Endodermal cell (in vitro differentiated cells): ENCODE results near the gene SBF2. TPM values are rescaled to one million over a fixed set of nuclear protein-coding genes. Genes with fewer than 3 reads are reported as not detected.
"Not testable (repeated sequence)": the region's sequence is repeated elsewhere in the genome, so short reads cannot be mapped to it uniquely, and the experiment has no call there.

Experiments used
- DNase-seq: peaks from one replicate; pipeline ENCODE4 v3.0.0-alpha.2; 2017
- H3K27ac ChIP-seq: 2 replicates; pipeline ENCODE4 v1.5.1; 2013; ENCODE audit warnings: mild to moderate bottlenecking, low read depth, low read length, moderate library complexity
- H3K27me3 ChIP-seq: 2 replicates; pipeline ENCODE4 v1.6.1; 2013; ENCODE audit warnings: mild to moderate bottlenecking, low read length, moderate library complexity; ENCODE audit not compliant: insufficient read depth, control insufficient read depth, poor library complexity, severe bottlenecking
- H3K36me3 ChIP-seq: 2 replicates; pipeline ENCODE4 v1.7.0; 2013; ENCODE audit warnings: mild to moderate bottlenecking, low read length, moderate library complexity; ENCODE audit not compliant: control insufficient read depth, insufficient read depth
- H3K4me1 ChIP-seq: one replicate; pipeline ENCODE4 v1.7.0; 2013; ENCODE audit warnings: low read length; ENCODE audit not compliant: control insufficient read depth, insufficient read depth
- H3K4me3 ChIP-seq: 2 replicates; pipeline ENCODE4 v1.5.1; 2013; ENCODE audit warnings: mild to moderate bottlenecking, low read length, moderate library complexity
- H3K9ac ChIP-seq: 2 replicates; pipeline ENCODE4 v1.6.1; 2013; ENCODE audit warnings: mild to moderate bottlenecking, low read length, moderate library complexity; ENCODE audit not compliant: poor library complexity, severe bottlenecking; ENCODE audit errors: extremely low read depth
- H3K9me3 ChIP-seq: 2 replicates; pipeline ENCODE4 v1.6.1; 2013; ENCODE audit warnings: mild to moderate bottlenecking, low read length, moderate library complexity; ENCODE audit not compliant: control insufficient read depth
- H3K27ac Mint-ChIP-seq: 2 replicates; pipeline ENCODE4 v1.8.0; 2020; ENCODE audit warnings: mixed read lengths
- H3K27me3 Mint-ChIP-seq: 2 replicates; pipeline ENCODE4 v1.8.0; 2021; ENCODE audit warnings: mild to moderate bottlenecking, mixed read lengths; ENCODE audit not compliant: insufficient read depth
- H3K36me3 Mint-ChIP-seq: 2 replicates; pipeline ENCODE4 v1.8.0; 2020; ENCODE audit warnings: low read depth, mixed read lengths
- H3K4me1 Mint-ChIP-seq: 2 replicates; pipeline ENCODE4 v1.8.0; 2020; ENCODE audit warnings: mixed read lengths
- H3K4me3 Mint-ChIP-seq: 2 replicates; pipeline ENCODE4 v1.8.0; 2020; ENCODE audit warnings: mild to moderate bottlenecking, moderate library complexity, mixed read lengths
- H3K9me3 Mint-ChIP-seq: 2 replicates; pipeline ENCODE4 v1.8.0; 2020; ENCODE audit warnings: mild to moderate bottlenecking, mixed read lengths
- WGBS, 2 experiments: methylation state at CpG; one replicate each; pipeline versions ENCODE4 v1.1.5 to v1.1.7; 2013; ENCODE audit warnings: missing lambda C conversion rate in 2 of 2, mixed read lengths in 1 of 2; ENCODE audit not compliant: insufficient coverage in 1 of 2, insufficient read length in 1 of 2; 5-methylcytosine and 5-hydroxymethylcytosine counted together
- total RNA-seq, 2 donors: library from RNA; stranded (reverse); fragmentation: NEBNext Ultra II Directional in 1 of 2; extraction: Animal tissue kit (Norgen Biotek cat#: 25700) in 1 of 2; gene quantifications; 2 replicates in 1 of 2; 3 replicates in 1 of 2; pipeline ENCODE4 v1.2.1, GENCODE V29; 2021
- TF ChIP-seq, protein P1 (sequence below): fragments of 200-600 bp; sonication (generic); conservative IDR thresholded peaks from 2 replicates; pipeline ENCODE4 v1.5.0; 2021; ENCODE audit warnings: antibody characterized with exemption, mild to moderate bottlenecking

The SBF2 gene
- total RNA-seq, 2 donors from 2014 or later, result 27.1 to 32.5 TPM

DNA sequence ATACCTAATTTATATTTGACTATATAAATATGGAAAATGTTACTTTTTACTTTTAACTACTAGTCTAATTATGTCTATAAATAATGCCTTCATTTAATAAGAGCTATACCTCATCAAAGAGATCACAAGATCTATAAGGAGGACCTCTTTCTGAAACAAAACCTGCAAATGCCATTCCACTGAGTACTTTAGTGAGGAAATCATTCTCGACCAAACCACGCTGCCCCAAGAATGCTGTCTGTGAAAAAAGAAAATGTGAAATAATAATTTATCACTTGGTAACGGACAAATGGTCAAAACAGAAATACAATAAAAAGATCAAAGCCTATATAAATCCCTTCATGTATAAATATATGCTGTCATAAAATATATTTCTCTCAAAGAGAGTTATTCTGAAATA is 301.7 kb downstream of the SBF2 start:
- Histone ChIP-seq H3K4me1 (no peaks in the 10 kb centered on the region), H3K9ac (no peak overlapping the region), H3K27ac (no peak overlapping the region), H3K36me3 (peaks cover 19% of the 10 kb centered on the region), H3K4me3 (no peak overlapping the region), H3K27me3 (no peaks in the 10 kb centered on the region), H3K9me3 (peaks cover 18% of the 10 kb centered on the region)
- Mint-ChIP-seq H3K9me3 (peaks cover 15% of the 10 kb centered on the region), H3K36me3 (peaks cover 36% of the 10 kb centered on the region), H3K27ac (no peak overlapping the region), H3K4me1 (peaks cover 3% of the 10 kb centered on the region), H3K27me3 (no peaks in the 10 kb centered on the region), H3K4me3 (no peak overlapping the region)
- TF ChIP-seq, protein P1, sequence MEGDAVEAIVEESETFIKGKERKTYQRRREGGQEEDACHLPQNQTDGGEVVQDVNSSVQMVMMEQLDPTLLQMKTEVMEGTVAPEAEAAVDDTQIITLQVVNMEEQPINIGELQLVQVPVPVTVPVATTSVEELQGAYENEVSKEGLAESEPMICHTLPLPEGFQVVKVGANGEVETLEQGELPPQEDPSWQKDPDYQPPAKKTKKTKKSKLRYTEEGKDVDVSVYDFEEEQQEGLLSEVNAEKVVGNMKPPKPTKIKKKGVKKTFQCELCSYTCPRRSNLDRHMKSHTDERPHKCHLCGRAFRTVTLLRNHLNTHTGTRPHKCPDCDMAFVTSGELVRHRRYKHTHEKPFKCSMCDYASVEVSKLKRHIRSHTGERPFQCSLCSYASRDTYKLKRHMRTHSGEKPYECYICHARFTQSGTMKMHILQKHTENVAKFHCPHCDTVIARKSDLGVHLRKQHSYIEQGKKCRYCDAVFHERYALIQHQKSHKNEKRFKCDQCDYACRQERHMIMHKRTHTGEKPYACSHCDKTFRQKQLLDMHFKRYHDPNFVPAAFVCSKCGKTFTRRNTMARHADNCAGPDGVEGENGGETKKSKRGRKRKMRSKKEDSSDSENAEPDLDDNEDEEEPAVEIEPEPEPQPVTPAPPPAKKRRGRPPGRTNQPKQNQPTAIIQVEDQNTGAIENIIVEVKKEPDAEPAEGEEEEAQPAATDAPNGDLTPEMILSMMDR, result no peak
- WGBS, 2 experiments, result 94 to 100% methylated on average over 2 of the region's 3 CpGs
- DNase-seq, result no peak

DNA sequence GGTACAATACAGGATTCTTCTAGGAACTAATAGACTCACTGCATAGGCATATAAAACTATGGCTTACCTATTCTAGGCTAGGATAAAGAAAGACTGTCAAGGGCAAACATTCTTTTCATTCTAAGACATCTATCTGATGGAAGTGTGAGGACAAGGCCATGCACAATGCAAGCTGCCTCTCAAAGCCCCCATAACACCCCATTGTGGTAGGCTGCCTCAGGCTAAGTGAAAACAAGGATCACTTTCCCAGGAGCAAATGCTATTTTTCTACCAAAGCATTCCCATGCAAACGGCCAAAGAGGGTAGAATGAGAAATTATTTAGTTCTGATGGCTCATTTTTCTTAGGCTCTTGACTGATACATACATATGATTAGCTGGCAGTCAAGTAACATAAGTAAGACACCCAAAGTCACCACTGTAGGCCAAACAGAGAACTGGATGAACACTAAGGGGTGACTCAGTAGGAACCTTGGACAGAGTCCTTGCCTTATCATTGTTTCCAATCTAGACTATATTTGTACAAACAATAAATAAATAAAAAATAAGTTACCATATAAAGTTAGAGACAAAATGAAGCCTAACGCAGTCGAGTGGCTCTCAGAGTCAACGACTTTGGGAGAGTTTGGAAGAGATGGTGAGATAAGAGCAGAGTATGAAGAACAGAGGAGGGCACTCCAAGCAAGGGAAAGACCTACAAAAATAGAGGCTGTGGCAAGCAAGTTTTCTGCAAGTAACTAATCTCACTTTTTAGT is 303.6 kb downstream of the SBF2 start:
- WGBS, 2 experiments, result 85 to 89% methylated on average over 3 to 4 of the region's 4 CpGs
- peaks cover 34% of the 10 kb centered on the region for H3K9me3 Mint-ChIP-seq
- no peak overlapping the region for H3K27ac Mint-ChIP-seq
- Histone ChIP-seq H3K4me1 (no peaks in the 10 kb centered on the region), H3K9me3 (peaks cover 30% of the 10 kb centered on the region), H3K27me3 (no peaks in the 10 kb centered on the region), H3K9ac (no peak overlapping the region), H3K36me3 (peaks cover 10% of the 10 kb centered on the region), H3K4me3 (no peak overlapping the region), H3K27ac (no peak overlapping the region)
- no peak overlapping the region for H3K4me3 Mint-ChIP-seq
- H3K4me1 Mint-ChIP-seq, result peaks cover 3% of the 10 kb centered on the region
- TF ChIP-seq, protein P1, result no peak
- no peaks in the 10 kb centered on the region for H3K27me3 Mint-ChIP-seq
- DNase-seq, result no peak
- H3K36me3 Mint-ChIP-seq, result peaks cover 47% of the 10 kb centered on the region

DNA sequence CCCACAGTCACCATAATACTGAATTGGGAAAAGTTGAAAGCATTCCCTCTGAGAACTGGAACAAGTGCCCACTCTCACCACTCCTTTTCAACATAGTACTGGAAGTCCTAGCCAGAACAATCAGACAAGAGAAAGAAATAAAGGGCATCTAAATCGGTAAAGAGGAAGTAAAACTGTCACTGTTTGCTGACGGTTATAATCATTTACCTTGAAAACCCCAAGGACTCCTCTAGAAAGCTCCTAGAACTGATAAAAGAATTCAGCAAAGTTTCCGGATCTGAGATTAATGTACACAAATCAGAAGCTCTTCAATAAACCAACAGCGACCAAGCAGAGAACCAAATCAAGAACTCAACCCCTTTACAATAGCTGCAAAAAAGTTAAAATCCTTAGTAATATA is 306.7 kb downstream of the SBF2 start:
- H3K36me3 Mint-ChIP-seq, result peaks cover 66% of the 10 kb centered on the region
- H3K27ac Mint-ChIP-seq, DNase-seq, H3K27me3 ChIP-seq, H3K4me1 ChIP-seq, H3K27ac ChIP-seq, H3K4me3 ChIP-seq, H3K4me3 Mint-ChIP-seq, H3K27me3 Mint-ChIP-seq, H3K9ac ChIP-seq: not testable (repeated sequence)
- Histone ChIP-seq H3K9me3 (peaks cover 51% of the 10 kb centered on the region), H3K36me3 (peaks cover 14% of the 10 kb centered on the region)
- peaks cover 22% of the 10 kb centered on the region for H3K4me1 Mint-ChIP-seq
- H3K9me3 Mint-ChIP-seq, result peaks cover 60% of the 10 kb centered on the region
- WGBS, 2 experiments, result 92 to 100% methylated on average over 1 to 4 of the region's 4 CpGs
